ENCODE data around the gene AKT3. TPM values are rescaled to one million over a fixed set of nuclear protein-coding genes. Genes with fewer than 3 reads are reported as not detected.

The AKT3 gene
- total and polyA plus RNA-seq, 3 donors from 2014 or later: 32.3 to 70.9 (median 61.8) TPM

DNA sequence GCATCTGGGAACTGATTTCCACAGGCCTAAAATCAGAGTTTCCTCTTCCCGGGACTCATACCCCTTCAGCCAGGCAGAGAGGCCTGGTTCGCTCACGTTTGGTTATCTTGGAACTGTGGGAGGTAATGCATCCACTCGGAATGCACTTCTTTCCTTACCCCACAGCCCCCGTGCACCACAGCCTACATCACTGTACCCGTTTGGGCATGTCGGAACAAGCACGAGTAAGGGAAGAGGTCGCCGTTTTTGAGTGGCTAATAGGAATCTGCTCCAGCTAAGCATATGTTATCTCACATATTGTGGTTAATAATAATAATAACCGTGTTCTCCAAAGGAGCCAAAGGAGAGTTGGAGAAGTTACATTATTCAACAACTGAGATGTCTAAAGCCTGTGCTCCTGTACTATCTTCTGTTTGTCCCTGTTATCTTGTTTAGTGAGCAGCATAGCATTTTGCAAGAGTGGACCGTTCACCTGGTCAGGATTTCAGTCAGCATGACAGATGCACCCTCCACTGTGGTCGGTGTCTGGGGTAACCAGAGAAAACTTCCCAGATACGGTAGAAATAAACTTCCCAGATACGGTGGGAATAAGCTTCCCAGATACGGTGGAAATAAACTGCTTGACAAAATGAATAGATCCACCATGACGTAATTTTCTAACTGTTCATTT, 395.6 kb downstream of the AKT3 start:
- intact Hi-C loops (cut with DNase I; ENCODE audit: low total_unique reads): no loop called here
- Histone ChIP-seq H3K36me3 (ENCODE audit: low read depth, missing control alignments) (no peaks in the 10 kb centered on the region), H3K27ac (no peak overlapping the region), H3K27me3 (no peaks in the 10 kb centered on the region), H3K9me3 (no peaks in the 10 kb centered on the region), H3K4me3 (no peak overlapping the region), H3K4me1 (no peaks in the 10 kb centered on the region)
- TF ChIP-seq, protein P1, sequence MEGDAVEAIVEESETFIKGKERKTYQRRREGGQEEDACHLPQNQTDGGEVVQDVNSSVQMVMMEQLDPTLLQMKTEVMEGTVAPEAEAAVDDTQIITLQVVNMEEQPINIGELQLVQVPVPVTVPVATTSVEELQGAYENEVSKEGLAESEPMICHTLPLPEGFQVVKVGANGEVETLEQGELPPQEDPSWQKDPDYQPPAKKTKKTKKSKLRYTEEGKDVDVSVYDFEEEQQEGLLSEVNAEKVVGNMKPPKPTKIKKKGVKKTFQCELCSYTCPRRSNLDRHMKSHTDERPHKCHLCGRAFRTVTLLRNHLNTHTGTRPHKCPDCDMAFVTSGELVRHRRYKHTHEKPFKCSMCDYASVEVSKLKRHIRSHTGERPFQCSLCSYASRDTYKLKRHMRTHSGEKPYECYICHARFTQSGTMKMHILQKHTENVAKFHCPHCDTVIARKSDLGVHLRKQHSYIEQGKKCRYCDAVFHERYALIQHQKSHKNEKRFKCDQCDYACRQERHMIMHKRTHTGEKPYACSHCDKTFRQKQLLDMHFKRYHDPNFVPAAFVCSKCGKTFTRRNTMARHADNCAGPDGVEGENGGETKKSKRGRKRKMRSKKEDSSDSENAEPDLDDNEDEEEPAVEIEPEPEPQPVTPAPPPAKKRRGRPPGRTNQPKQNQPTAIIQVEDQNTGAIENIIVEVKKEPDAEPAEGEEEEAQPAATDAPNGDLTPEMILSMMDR (IDR thresholded peaks at IDR 0.05): no peak
- TF ChIP-seq POLR2A (IDR thresholded peaks at IDR 0.05): no peak
- 87 to 91% methylated on average over 17 of the region's 17 CpGs for WGBS, 2 donors
- no peak for DNase-seq

DNA sequence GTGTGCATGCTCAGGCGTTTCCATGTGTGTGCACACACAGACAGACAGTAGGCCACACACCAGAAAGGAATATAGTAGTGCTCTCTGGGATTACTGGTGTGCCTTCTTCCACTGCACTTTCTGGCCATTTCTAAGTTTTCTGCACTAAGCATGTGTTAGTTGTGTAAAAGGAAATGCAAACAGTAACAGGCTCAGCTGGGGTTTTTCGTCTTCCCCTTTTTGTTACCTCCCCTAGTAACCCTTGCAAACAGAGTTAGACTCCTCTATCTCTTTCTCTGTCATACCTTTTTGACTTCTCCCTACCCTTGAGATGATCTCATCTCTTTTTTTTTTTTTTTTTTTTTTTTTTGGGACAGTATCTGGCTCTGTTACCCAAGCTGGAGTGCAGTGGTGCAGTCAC, 398.0 kb downstream of the AKT3 start:
- TF ChIP-seq, protein P1 (IDR thresholded peaks at IDR 0.05): no peak
- no peak for TF ChIP-seq POLR2A (IDR thresholded peaks at IDR 0.05)

DNA sequence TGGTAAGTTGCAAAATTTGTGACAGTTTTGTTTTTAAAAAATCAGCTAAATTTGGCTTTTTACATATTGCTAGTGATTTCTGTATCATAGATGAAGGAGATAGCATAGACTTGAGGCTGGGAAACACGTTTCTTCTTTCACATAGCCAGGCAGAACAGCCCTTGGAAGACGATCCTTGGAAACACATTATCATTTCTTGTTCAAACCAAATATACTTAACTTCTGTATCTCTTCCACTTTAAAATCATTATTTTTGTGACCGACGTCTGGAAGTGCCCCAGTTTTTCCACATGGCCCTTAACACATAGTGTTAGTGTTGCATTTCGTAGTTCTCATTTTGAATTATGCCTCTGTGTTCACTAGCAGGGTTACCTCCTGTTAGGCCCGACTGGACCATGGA, 400.7 kb downstream of the AKT3 start:
- no peak for DNase-seq
- H3K9me3 ChIP-seq: no peaks in the 10 kb centered on the region
- intact Hi-C loops (cut with DNase I; ENCODE audit: low total_unique reads): no loop called here
- 75 to 91% methylated on average over 6 of the region's 6 CpGs for WGBS, 2 donors
- H3K27me3 ChIP-seq: no peaks in the 10 kb centered on the region
- H3K4me3 ChIP-seq: no peak overlapping the region
- no peaks in the 10 kb centered on the region for H3K4me1 ChIP-seq
- no peak for TF ChIP-seq POLR2A (IDR thresholded peaks at IDR 0.05)
- TF ChIP-seq, protein P1 (IDR thresholded peaks at IDR 0.05): no peak
- H3K27ac ChIP-seq: no peak overlapping the region
- H3K36me3 ChIP-seq (ENCODE audit: low read depth, missing control alignments): no peaks in the 10 kb centered on the region

More for the DNA sequence above, 398.0 kb downstream of the AKT3 start:
- Histone ChIP-seq H3K27ac (no peak overlapping the region), H3K4me1 (no peaks in the 10 kb centered on the region), H3K27me3 (no peaks in the 10 kb centered on the region), H3K4me3 (no peak overlapping the region), H3K36me3 (ENCODE audit: low read depth, missing control alignments) (no peaks in the 10 kb centered on the region), H3K9me3 (no peaks in the 10 kb centered on the region)
- DNase-seq: no peak
- intact Hi-C loops (cut with DNase I; ENCODE audit: low total_unique reads): no loop called here
- 88 to 90% methylated on average over 2 of the region's 2 CpGs for WGBS, 2 donors

DNA sequence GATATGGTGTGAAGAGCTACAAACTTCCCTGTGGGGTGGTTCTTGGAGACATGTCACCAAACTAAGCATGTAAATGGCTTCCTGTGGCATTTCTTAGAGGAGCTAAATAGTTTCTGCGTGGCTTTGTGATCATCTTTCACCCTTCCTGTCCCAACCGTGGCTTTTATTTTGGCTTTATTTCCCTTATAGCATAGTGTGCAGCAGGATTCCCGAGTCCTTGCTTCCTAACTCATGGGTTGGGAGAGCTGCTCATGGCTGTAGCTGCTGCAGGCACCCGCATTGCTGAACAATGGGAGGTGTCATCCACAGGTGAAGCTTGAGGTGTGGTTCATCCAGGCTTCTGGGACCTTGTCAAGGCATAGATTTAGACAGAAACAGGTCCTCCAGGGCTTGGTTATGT, 402.2 kb downstream of the AKT3 start:
- no peaks in the 10 kb centered on the region for H3K36me3 ChIP-seq (ENCODE audit: low read depth, missing control alignments)
- H3K27me3 ChIP-seq: no peaks in the 10 kb centered on the region
- no peak for DNase-seq
- H3K27ac ChIP-seq: no peak overlapping the region
- TF ChIP-seq, protein P1 (IDR thresholded peaks at IDR 0.05): no peak
- no peak for TF ChIP-seq POLR2A (IDR thresholded peaks at IDR 0.05)
- H3K4me1 ChIP-seq: no peaks in the 10 kb centered on the region
- WGBS, 2 donors: 64 to 65% methylated on average over 4 of the region's 4 CpGs
- no peak overlapping the region for H3K4me3 ChIP-seq
- H3K9me3 ChIP-seq: no peaks in the 10 kb centered on the region
- intact Hi-C loops (cut with DNase I; ENCODE audit: low total_unique reads): no loop called here

DNA sequence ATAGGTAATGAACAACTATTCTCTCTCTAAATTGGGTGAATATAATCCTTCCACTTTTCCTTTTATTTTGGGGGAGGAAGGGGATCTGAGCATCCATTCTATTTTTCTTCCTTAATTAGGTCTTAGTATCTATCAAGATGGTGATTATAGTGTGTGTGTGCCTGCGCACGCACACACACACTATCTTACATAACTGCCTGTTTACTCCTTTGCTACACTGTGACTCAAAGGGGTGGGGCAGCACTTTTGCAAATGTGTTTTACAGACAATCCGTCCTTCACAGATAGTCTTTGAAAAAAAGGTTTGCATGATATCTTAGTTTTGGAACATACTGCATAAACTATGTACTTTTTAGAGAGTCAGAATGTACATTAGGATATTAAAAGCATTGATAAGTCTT, 402.7 kb downstream of the AKT3 start:
- Histone ChIP-seq H3K4me1 (no peaks in the 10 kb centered on the region), H3K27me3 (no peaks in the 10 kb centered on the region), H3K36me3 (ENCODE audit: low read depth, missing control alignments) (no peaks in the 10 kb centered on the region), H3K9me3 (no peaks in the 10 kb centered on the region), H3K27ac (no peak overlapping the region), H3K4me3 (no peak overlapping the region)
- intact Hi-C loops (cut with DNase I; ENCODE audit: low total_unique reads): no loop called here
- DNase-seq: peak; percentile 47
- 52 to 64% methylated on average over 3 of the region's 3 CpGs for WGBS, 2 donors
- TF ChIP-seq, protein P1 (IDR thresholded peaks at IDR 0.05): no peak
- no peak for TF ChIP-seq POLR2A (IDR thresholded peaks at IDR 0.05)
